Suprapubic skin (tissue), 3 donors: ENCODE data around the gene TP53AIP1.

Experiments used
- POLR2A ChIP-seq, 2 donors: fragments of 450-650 bp; IDR thresholded peaks; one replicate each; pipeline ENCODE4 v1.6.1; 2017; ENCODE audit warnings: antibody characterized with exemption in 2 of 2, mild to moderate bottlenecking in 2 of 2, moderate library complexity in 2 of 2
- TF ChIP-seq, protein P1 (sequence below), 2 donors: fragments of 200-600 bp in 1 of 2; fragments of 450-650 bp in 1 of 2; sonication (generic) in 1 of 2; IDR thresholded peaks; one replicate each; pipeline ENCODE4 v1.5.1; 2016 to 2019; ENCODE audit warnings: antibody characterized with exemption in 2 of 2, mild to moderate bottlenecking in 1 of 2, moderate library complexity in 1 of 2

DNA sequence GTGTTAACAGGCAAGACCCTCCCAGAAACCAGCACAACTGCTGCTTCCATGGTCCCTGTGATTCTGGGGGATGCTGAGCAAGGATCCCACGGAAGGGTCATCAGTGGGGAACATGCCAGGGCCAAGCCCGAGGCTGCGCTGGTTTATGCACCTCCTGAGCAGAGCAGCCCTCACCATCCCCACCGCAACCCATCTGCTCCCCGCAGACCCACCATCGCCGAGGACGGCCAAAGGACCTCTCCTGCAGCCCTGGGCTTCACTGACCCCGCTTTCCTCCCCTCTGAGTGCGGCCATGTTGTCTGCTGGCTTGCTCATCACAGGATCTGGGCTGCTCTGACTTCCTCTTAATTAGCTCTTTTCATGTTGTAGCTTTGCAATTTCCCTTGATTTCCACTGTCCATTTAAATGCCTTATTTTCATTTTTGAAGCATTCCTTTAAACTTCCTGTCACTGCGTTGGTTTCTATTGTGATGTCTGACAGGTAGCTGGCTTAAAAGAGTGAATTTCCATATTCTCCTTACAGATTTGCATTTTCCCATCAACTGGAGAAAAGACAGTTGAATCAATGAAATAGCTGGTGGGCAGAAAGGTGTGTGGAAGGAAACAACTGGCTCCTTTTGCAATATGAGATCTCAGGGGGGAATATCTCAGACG lies 14.9 kb downstream of the TP53AIP1 start:
- no peak for TF ChIP-seq POLR2A (IDR thresholded peaks at IDR 0.05)
- TF ChIP-seq, protein P1, sequence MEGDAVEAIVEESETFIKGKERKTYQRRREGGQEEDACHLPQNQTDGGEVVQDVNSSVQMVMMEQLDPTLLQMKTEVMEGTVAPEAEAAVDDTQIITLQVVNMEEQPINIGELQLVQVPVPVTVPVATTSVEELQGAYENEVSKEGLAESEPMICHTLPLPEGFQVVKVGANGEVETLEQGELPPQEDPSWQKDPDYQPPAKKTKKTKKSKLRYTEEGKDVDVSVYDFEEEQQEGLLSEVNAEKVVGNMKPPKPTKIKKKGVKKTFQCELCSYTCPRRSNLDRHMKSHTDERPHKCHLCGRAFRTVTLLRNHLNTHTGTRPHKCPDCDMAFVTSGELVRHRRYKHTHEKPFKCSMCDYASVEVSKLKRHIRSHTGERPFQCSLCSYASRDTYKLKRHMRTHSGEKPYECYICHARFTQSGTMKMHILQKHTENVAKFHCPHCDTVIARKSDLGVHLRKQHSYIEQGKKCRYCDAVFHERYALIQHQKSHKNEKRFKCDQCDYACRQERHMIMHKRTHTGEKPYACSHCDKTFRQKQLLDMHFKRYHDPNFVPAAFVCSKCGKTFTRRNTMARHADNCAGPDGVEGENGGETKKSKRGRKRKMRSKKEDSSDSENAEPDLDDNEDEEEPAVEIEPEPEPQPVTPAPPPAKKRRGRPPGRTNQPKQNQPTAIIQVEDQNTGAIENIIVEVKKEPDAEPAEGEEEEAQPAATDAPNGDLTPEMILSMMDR (IDR thresholded peaks at IDR 0.05) = no peak
